Ascending aorta (tissue), 2 donors: ENCODE results near the gene NRDE2. TPM values are rescaled to one million over a fixed set of nuclear protein-coding genes. Genes with fewer than 3 reads are reported as not detected.

ENCODE experiments used
- DNase-seq, 2 donors: peaks; one replicate each; pipeline ENCODE4 v3.0.0-alpha.2; 2019; ENCODE audit warnings: low spot score in 2 of 2
- H3K27ac ChIP-seq, 2 donors: fragments of 200-600 bp; sonication (generic); one replicate each; pipeline ENCODE4 v1.5.1; 2016 to 2017; ENCODE audit warnings: mild to moderate bottlenecking in 1 of 2
- H3K27me3 ChIP-seq: fragments of 200-600 bp; sonication (generic); one replicate; pipeline ENCODE4 v1.5.1; 2017
- H3K36me3 ChIP-seq, 2 donors: fragments of 200-600 bp; sonication (generic); one replicate each; pipeline ENCODE4 v1.5.1; 2016
- H3K4me1 ChIP-seq, 2 donors: fragments of 200-600 bp; sonication (generic); one replicate each; pipeline ENCODE4 v1.5.1; 2016 to 2017; ENCODE audit warnings: mild to moderate bottlenecking in 1 of 2
- H3K4me3 ChIP-seq, 2 donors: fragments of 200-600 bp; sonication (generic); one replicate each; pipeline ENCODE4 v1.5.1; 2016 to 2017; ENCODE audit warnings: mild to moderate bottlenecking in 1 of 2
- H3K9me3 ChIP-seq, 2 donors: fragments of 200-600 bp; sonication (generic); one replicate each; pipeline ENCODE4 v1.5.1; 2016
- intact Hi-C: fragments of 100-400 bp; cut with DNase I; formaldehyde crosslinking; loops from one replicate; pipeline ENCODE4 v1.15.1; 2023
- total RNA-seq: library from RNA; depleted of rRNA; stranded (reverse); fragments of >200 nt; gene quantifications from one replicate; pipeline ENCODE4 v1.1.0, GENCODE V29; 2016
- TF ChIP-seq, protein P1 (sequence below), 3 experiments: fragments of 200-600 bp in 2 of 3; fragments of 450-650 bp in 1 of 3; sonication (generic) in 2 of 3; IDR thresholded peaks; one replicate each; pipeline ENCODE4 v1.5.1; 2016 to 2019; ENCODE audit warnings: antibody characterized with exemption in 3 of 3, mild to moderate bottlenecking in 1 of 3, moderate library complexity in 1 of 3

The NRDE2 gene
- total RNA-seq, 1 donor from 2014 or later: 9.2 TPM

DNA sequence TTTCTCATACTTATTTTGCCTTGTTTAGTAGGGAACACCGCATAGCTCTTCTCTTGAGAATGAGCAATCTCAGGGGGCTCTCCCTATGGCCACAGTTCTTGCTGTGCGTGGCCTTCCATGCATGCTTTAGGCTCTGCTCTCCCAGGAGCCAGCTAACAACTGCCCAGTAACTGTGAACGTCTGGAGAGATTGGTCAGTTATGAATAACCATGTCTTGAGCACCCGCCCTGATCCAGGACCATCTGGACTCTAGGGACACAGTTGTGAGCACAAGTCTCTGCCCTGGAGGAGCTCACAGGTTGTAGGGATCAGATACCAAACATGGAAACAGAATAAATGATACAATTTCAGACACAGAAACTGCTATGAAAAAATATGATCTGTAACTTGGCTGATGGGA is 63.3 kb downstream of the NRDE2 start:
- no peaks in the 10 kb centered on the region for H3K4me1 ChIP-seq
- TF ChIP-seq, protein P1, sequence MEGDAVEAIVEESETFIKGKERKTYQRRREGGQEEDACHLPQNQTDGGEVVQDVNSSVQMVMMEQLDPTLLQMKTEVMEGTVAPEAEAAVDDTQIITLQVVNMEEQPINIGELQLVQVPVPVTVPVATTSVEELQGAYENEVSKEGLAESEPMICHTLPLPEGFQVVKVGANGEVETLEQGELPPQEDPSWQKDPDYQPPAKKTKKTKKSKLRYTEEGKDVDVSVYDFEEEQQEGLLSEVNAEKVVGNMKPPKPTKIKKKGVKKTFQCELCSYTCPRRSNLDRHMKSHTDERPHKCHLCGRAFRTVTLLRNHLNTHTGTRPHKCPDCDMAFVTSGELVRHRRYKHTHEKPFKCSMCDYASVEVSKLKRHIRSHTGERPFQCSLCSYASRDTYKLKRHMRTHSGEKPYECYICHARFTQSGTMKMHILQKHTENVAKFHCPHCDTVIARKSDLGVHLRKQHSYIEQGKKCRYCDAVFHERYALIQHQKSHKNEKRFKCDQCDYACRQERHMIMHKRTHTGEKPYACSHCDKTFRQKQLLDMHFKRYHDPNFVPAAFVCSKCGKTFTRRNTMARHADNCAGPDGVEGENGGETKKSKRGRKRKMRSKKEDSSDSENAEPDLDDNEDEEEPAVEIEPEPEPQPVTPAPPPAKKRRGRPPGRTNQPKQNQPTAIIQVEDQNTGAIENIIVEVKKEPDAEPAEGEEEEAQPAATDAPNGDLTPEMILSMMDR (IDR thresholded peaks at IDR 0.05): no peak
- intact Hi-C loops: no loop called here
- H3K36me3 ChIP-seq: peaks cover 79 to 91% of the 10 kb centered on the region in 2 donors
- DNase-seq: no peak
- H3K27me3 ChIP-seq: no peaks in the 10 kb centered on the region
- no peaks in the 10 kb centered on the region for H3K9me3 ChIP-seq
- no peak overlapping the region for H3K4me3 ChIP-seq
- no peak overlapping the region for H3K27ac ChIP-seq

DNA sequence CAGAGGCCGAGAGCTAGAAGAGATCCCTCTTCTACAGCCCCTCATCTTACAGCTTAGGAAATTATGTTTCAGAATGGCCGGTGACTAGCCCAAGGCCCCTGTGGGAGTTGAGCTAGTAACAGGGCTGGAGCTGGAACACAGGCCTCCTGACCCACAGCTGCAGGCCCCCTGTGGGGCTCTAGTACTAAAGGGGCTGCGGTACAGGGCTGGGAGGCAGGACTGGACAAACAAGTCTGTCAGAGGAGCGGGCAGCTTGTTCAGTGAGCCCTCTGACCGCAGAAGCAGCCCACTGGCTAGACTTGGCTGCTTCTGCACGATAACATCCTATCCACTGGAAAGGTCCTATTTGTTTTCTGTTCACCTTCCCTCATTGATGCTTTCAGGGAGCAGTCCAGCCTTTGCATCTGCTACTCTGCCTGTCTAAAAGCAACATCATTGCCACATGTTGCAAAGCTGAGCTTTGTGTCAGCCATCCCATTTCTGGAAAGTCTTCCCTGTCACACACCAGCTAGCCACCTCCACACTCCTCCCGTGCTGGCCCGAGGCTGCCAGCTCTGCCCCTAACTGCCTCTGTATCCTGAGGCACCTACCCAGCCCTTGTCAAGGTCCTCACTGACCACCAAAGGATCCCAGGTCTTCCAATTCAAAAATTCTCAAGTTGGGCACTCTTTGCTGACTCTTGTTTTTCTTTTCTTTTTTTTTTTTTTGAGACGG is 65.1 kb downstream of the NRDE2 start:
- Histone ChIP-seq H3K27ac (no peak overlapping the region), H3K4me3 (no peak overlapping the region), H3K27me3 (no peaks in the 10 kb centered on the region), H3K36me3 (peaks cover 70 to 89% of the 10 kb centered on the region in 2 donors), H3K9me3 (no peaks in the 10 kb centered on the region), H3K4me1 (no peaks in the 10 kb centered on the region)
- intact Hi-C loops: no loop called here
- TF ChIP-seq, protein P1 (IDR thresholded peaks at IDR 0.05): no peak
- no peak for DNase-seq

DNA sequence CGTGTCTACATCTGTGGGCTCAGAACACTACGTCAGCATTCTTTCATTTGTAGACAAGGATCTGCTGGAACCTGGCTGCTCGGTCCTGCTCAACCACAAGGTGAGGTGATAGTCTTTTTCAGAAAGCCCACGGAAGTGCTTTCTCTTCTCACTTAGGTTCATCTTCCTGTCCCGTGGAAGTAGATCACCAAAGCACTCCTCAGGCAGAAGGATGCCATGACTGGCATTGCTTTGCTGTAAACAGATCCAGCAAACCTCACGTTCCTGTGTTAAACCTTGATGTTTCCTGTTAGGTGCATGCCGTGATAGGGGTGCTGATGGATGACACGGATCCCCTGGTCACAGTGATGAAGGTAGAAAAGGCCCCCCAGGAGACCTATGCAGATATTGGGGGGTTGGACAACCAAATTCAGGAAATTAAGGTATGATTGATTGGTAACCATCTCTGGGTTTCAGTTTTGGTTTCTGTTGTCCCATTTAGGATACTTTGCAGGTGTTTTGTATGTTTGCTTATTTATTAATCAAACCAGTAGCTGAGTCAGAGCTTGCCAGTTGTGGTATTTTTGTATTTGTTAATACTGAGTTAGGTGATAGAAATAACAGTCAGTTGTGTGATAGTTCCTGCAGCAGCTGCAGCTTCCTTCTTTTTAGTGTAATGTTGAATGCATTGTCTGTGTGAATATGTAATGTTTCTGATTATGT is 67.8 kb downstream of the NRDE2 start:
- Histone ChIP-seq H3K27ac (no peak overlapping the region), H3K9me3 (no peaks in the 10 kb centered on the region), H3K36me3 (peaks cover 64 to 91% of the 10 kb centered on the region in 2 donors), H3K27me3 (no peaks in the 10 kb centered on the region), H3K4me1 (no peaks in the 10 kb centered on the region), H3K4me3 (no peak overlapping the region)
- intact Hi-C loops: no loop called here
- TF ChIP-seq, protein P1 (IDR thresholded peaks at IDR 0.05): no peak
- DNase-seq: no peak

DNA sequence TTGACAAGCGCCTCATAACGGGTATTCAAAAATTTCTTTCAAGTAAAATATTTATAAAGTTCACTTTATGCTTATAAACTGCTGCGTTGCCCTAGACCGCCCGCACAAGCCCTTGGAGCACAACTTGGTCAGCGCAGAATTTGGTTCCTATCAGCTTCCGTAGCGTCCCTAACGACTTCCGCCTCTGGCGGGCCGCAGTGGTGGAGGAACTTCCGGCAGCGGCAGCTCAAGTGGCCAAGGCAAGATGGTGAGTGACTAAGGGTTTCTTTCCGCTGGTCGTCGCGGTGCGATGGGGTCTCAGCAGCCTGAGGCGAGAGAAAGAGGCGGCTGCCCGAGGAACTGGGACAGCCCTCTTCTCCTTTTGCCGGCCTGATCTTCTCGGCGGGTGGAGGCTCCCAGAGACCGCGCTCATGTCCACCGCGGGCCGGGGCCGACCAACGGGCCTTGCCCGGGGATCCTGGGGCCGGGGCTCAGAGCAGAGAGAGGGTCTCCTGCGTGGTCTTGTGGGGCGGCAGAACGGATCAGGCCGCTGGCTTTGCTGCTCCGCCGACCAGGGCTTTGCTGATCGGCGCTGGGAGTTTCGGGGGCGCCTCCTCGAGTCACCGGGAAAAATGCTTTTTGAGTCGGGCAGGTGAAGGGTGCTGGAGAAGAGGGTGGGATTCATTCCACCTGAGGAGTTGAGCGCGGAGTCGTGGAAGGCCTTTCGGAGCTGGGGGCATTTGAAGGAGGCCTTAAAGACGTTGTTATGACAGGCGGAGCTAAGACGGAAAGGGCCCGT is 75.2 kb downstream of the NRDE2 start, which contains the start of gene PSMC1:
Gene PSMC1 (plus strand): TSS at position 200 of the 778 bp plus-strand sequence. CDS start 45 bp downstream, at position 245.
- intact Hi-C loops: loop anchor here (2.0 to 10.0 kb wide), 5 partner anchors 46 to 1702 kb away; partner anchors contain the start of genes EFCAB11, PTPN21, RPS6KA5 and TDP1
- H3K27me3 ChIP-seq: no peaks in the 10 kb centered on the region
- no peaks in the 10 kb centered on the region for H3K9me3 ChIP-seq
- TF ChIP-seq, protein P1 (IDR thresholded peaks at IDR 0.05): peak in 1 of 3 experiments; percentile 2
- H3K27ac ChIP-seq: peak within 1 kb of the TSS; percentile 90 to 93
- H3K4me3 ChIP-seq: peak within 1 kb of the TSS; percentile 92 to 99
- peaks cover 0 to 4% of the 10 kb centered on the region in 2 donors for H3K4me1 ChIP-seq
- peak; percentile 63 to 95 for DNase-seq
- peaks cover 18 to 27% of the 10 kb centered on the region in 2 donors for H3K36me3 ChIP-seq

DNA sequence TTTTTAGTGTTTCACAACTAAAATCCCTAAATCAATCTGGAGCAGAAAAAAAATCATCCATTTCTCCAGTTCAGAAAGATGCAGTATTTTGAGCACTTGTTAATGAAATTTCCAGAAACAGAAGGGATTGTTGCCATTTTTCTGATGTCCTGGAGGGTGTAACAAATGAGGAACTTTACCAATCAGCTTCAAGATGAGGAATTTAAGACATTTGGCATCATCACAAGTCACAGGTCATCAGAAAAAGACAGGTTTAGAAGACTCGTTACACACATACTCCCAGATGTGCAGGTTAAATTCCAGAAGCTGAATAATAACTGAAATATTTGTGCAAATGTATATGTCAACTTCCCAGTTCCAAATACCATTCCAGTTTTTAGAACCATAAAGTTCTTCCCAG is 75.9 kb downstream of the NRDE2 start:
- H3K36me3 ChIP-seq: peaks cover 13 to 21% of the 10 kb centered on the region in 2 donors
- intact Hi-C loops: loop anchor here (2.0 to 10.0 kb wide), 5 partner anchors 46 to 1701 kb away; partner anchors contain the start of genes EFCAB11, PTPN21, RPS6KA5 and TDP1
- TF ChIP-seq, protein P1 (IDR thresholded peaks at IDR 0.05): no peak
- peak overlapping the region; percentile 92 to 99 for H3K4me3 ChIP-seq
- peaks cover 0 to 4% of the 10 kb centered on the region in 2 donors for H3K4me1 ChIP-seq
- H3K27me3 ChIP-seq: no peaks in the 10 kb centered on the region
- H3K27ac ChIP-seq: peak overlapping the region; percentile 90 to 93
- no peak for DNase-seq
- H3K9me3 ChIP-seq: no peaks in the 10 kb centered on the region
